GM19455 (cell line): ENCODE results near the gene AHSG.

Source experiments
- ATAC-seq: cut with Tn5 transposase; IDR thresholded peaks from one replicate; pipeline ENCODE4 v1.9.1; 2021; ENCODE audit not compliant: unreplicated experiment

The AHSG gene

GRCh38 chr3:186592682-186593081 is 20.2 kb upstream of the AHSG start:
- no peak for ATAC-seq

GRCh38 chr3:186593862-186594261 is 19.0 kb upstream of the AHSG start:
- ATAC-seq: no peak

GRCh38 chr3:186594591-186595113 is 18.2 kb upstream of the AHSG start:
- ATAC-seq: no peak

- no peak for ATAC-seq
Measured at GRCh38 chr3:186596568-186597287, 16.1 kb upstream of the AHSG start.

GRCh38 chr3:186598108-186598784 is 14.6 kb upstream of the AHSG start:
- no peak for ATAC-seq

- no peak for ATAC-seq
Measured at GRCh38 chr3:186598794-186599141, 14.1 kb upstream of the AHSG start.

- no peak for ATAC-seq
Measured at GRCh38 chr3:186599142-186599784, 13.6 kb upstream of the AHSG start.

GRCh38 chr3:186599785-186600166 is 13.1 kb upstream of the AHSG start:
- ATAC-seq: no peak

GRCh38 chr3:186600896-186601295 is 12.0 kb upstream of the AHSG start:
- ATAC-seq: no peak

- no peak for ATAC-seq
Measured at GRCh38 chr3:186603159-186603558, 9.7 kb upstream of the AHSG start.

GRCh38 chr3:186605078-186605477 is 7.8 kb upstream of the AHSG start:
- ATAC-seq: no peak

GRCh38 chr3:186605561-186606545 is 7.0 kb upstream of the AHSG start:
- ATAC-seq: no peak

- ATAC-seq: no peak
Measured at GRCh38 chr3:186608624-186609215, 4.1 kb upstream of the AHSG start.

GRCh38 chr3:186609247-186609868 is 3.5 kb upstream of the AHSG start:
- no peak for ATAC-seq

- no peak for ATAC-seq
Measured at GRCh38 chr3:186612065-186612464, 795 bp upstream of the AHSG start.

GRCh38 chr3:186613637-186614265 is 891 bp downstream of the AHSG start:
- no peak for ATAC-seq

GRCh38 chr3:186614266-186614596 is 1.4 kb downstream of the AHSG start:
- no peak for ATAC-seq

GRCh38 chr3:186614597-186615483 is 2.0 kb downstream of the AHSG start:
- ATAC-seq: no peak

GRCh38 chr3:186616299-186616617 is 3.4 kb downstream of the AHSG start:
- no peak for ATAC-seq
